ENCODE measurements around the gene CARMIL1.
"Not testable (repeated sequence)": the region's sequence is repeated elsewhere in the genome, so short reads cannot be mapped to it uniquely, and the experiment has no call there.

CARMIL1 gene

DNA sequence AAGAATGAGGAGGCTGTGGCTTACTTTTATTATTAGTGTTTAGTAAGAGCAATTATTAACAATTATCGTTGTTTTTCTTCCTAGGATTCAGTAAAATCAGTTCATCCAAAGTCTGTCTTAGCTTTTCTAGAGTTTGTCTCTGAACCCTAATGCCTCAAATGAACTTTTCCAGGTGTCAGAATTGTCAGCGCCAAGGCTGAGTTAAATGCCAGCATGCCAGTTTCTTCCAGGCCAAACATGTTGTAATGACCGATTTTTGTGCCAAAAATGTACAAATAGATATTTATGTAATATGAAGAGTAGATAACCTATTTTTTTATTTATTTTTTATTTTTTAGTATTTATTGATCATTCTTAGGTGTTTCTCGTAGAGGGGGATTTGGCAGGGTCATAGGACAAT, 306.1 kb downstream of the CARMIL1 start:
- TF ChIP-seq ZNF223 (tag by site-specific recombination; IDR thresholded peaks at IDR 0.05) = no peak
- TF ChIP-seq, protein P1, sequence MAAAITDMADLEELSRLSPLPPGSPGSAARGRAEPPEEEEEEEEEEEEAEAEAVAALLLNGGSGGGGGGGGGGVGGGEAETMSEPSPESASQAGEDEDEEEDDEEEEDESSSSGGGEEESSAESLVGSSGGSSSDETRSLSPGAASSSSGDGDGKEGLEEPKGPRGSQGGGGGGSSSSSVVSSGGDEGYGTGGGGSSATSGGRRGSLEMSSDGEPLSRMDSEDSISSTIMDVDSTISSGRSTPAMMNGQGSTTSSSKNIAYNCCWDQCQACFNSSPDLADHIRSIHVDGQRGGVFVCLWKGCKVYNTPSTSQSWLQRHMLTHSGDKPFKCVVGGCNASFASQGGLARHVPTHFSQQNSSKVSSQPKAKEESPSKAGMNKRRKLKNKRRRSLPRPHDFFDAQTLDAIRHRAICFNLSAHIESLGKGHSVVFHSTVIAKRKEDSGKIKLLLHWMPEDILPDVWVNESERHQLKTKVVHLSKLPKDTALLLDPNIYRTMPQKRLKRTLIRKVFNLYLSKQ (tag by site-specific recombination; IDR thresholded peaks at IDR 0.05; ENCODE audit: borderline replicate concordance) = no peak
- TF ChIP-seq ZNF146 (tag by site-specific recombination; IDR thresholded peaks at IDR 0.05) = no peak
- TF ChIP-seq BCL11A (tag by site-specific recombination; IDR thresholded peaks at IDR 0.05; ENCODE audit: low read depth) = no peak
- no peak for TF ChIP-seq ZNF132 (tag by site-specific recombination; IDR thresholded peaks at IDR 0.05; ENCODE audit: borderline replicate concordance)
- TF ChIP-seq HOXD13 (CRISPR knock-in tag; IDR thresholded peaks at IDR 0.05; ENCODE audit: borderline replicate concordance) = no peak
- no peak for TF ChIP-seq ZNF354C (tag by site-specific recombination; IDR thresholded peaks at IDR 0.05; ENCODE audit: borderline replicate concordance, low read depth)
- TF ChIP-seq ZNF221 (tag by site-specific recombination; IDR thresholded peaks at IDR 0.05; ENCODE audit: borderline replicate concordance) = no peak
- Histone ChIP-seq H3K9me3 (ENCODE audit: control insufficient read depth, insufficient read depth, low read depth, low read length) (no peaks in the 10 kb centered on the region), H3K36me3 (ENCODE audit: control insufficient read depth in 2 of 2, insufficient read depth in 1 of 2, low read length in 2 of 2) (peaks cover 0 to 3% of the 10 kb centered on the region in 2 experiments; a peak in 1 of 3 replicates), H3K27ac (ENCODE audit: extremely low read depth, low read depth, low read length) (no peak overlapping the region), H3K4me3 (ENCODE audit: low read depth, low read length) (no peak overlapping the region), H3K4me1 (ENCODE audit: control insufficient read depth, insufficient read depth, low read length) (no peaks in the 10 kb centered on the region)
- POLR2A ChIA-PET = no interaction called here
- CTCF ChIA-PET = no interaction called here

GRCh38 chr6:25586119-25586518, 306.9 kb downstream of the CARMIL1 start:
- POLR2A ChIA-PET, CTCF ChIA-PET: not testable (repeated sequence)

DNA sequence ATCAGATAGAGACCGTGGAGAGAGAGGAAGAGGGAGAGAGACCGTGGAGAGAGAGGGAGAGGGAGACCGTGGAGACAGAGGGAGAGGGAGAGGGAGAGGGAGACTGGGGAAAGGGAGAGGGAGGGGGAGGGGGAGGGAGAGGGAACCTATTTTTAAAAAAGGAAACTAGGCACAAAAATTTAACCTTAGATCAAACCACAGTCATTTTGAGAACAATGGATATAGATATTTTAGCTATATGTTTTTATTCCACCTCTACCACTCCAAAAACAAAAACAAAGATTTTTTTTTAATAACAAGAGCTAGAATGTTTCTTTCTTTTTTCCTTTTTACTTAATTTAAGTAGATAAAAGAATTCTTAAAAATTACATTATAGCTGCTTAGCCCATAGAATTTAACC, 307.8 kb downstream of the CARMIL1 start:
- Histone ChIP-seq H3K27ac (ENCODE audit: extremely low read depth, low read depth, low read length) (no peak overlapping the region), H3K9me3 (ENCODE audit: control insufficient read depth, insufficient read depth, low read depth, low read length) (no peaks in the 10 kb centered on the region), H3K4me3 (ENCODE audit: low read depth, low read length) (no peak overlapping the region), H3K4me1 (ENCODE audit: control insufficient read depth, insufficient read depth, low read length) (no peaks in the 10 kb centered on the region), H3K36me3 (ENCODE audit: control insufficient read depth in 2 of 2, insufficient read depth in 1 of 2, low read length in 2 of 2) (peaks cover 0 to 3% of the 10 kb centered on the region in 2 experiments; a peak in 1 of 3 replicates)
- TF ChIP-seq ZNF324 (tag by site-specific recombination; IDR thresholded peaks at IDR 0.05) (no peak), ZNF529 (tag by site-specific recombination; IDR thresholded peaks at IDR 0.05; ENCODE audit: insufficient replicate concordance) (no peak), KLF16 (tag by site-specific recombination; IDR thresholded peaks at IDR 0.05) (no peak), HOXD13 (CRISPR knock-in tag; IDR thresholded peaks at IDR 0.05; ENCODE audit: borderline replicate concordance) (no peak), ZEB2 (tag by site-specific recombination; IDR thresholded peaks at IDR 0.05) (no peak), SP7 (tag by site-specific recombination; IDR thresholded peaks at IDR 0.05) (no peak), ZNF548 (tag by site-specific recombination; IDR thresholded peaks at IDR 0.05) (no peak), ZNF558 (tag by site-specific recombination; IDR thresholded peaks at IDR 0.05) (no peak), ZNF664 (tag by site-specific recombination; IDR thresholded peaks at IDR 0.05) (no peak), ZNF19 (tag by site-specific recombination; IDR thresholded peaks at IDR 0.05; ENCODE audit: low read depth) (no peak), ZNF146 (tag by site-specific recombination; IDR thresholded peaks at IDR 0.05) (no peak)
- POLR2A ChIA-PET = no interaction called here
- CTCF ChIA-PET = interaction anchor here (0.6 to 1.6 kb wide), 2 partner anchors 97 to 484 kb away, joined by 3 read pairs; no protein-coding TSS in a partner anchor

More at GRCh38 chr6:25586119-25586518, 306.9 kb downstream of the CARMIL1 start:
- not testable (repeated sequence) for H3K36me3 ChIP-seq (ENCODE audit: control insufficient read depth in 2 of 2, insufficient read depth in 1 of 2, low read length in 2 of 2); H3K4me1 ChIP-seq (ENCODE audit: control insufficient read depth, insufficient read depth, low read length); H3K27ac ChIP-seq (ENCODE audit: extremely low read depth, low read depth, low read length); H3K9me3 ChIP-seq (ENCODE audit: control insufficient read depth, insufficient read depth, low read depth, low read length); H3K4me3 ChIP-seq (ENCODE audit: low read depth, low read length)

- no peak for TF ChIP-seq ZNF26 (tag by site-specific recombination; IDR thresholded peaks at IDR 0.05)
- no peak for TF ChIP-seq IKZF3 (tag by site-specific recombination; IDR thresholded peaks at IDR 0.05)
- TF ChIP-seq INSM2 (tag by site-specific recombination; IDR thresholded peaks at IDR 0.05) = no peak
- no peak for TF ChIP-seq ZNF398 (tag by site-specific recombination; IDR thresholded peaks at IDR 0.05)
- Histone ChIP-seq H3K36me3 (ENCODE audit: control insufficient read depth in 2 of 2, insufficient read depth in 1 of 2, low read length in 2 of 2) (peaks cover 0 to 12% of the 10 kb centered on the region in 2 experiments; a peak in 1 of 3 replicates), H3K4me1 (ENCODE audit: control insufficient read depth, insufficient read depth, low read length) (no peaks in the 10 kb centered on the region), H3K27ac (ENCODE audit: extremely low read depth, low read depth, low read length) (no peak overlapping the region), H3K9me3 (ENCODE audit: control insufficient read depth, insufficient read depth, low read depth, low read length) (no peaks in the 10 kb centered on the region), H3K4me3 (ENCODE audit: low read depth, low read length) (no peak overlapping the region)
- ChIA-PET POLR2A (no interaction called here), CTCF (interaction anchor here (0.6 to 4.0 kb wide), 6 partner anchors 11 to 522 kb away, joined by 3 to 27 read pairs (median 5); no protein-coding TSS in a partner anchor)
These were observed 311.8 kb downstream of the CARMIL1 start for GRCh38 chr6:25590986-25591385.
